ENCODE results near the gene SUSD5. TPM values are rescaled to one million over a fixed set of nuclear protein-coding genes. Genes with fewer than 3 reads are reported as not detected.
A peak's percentile ranks its signal among the peaks of the same experiment; 100 is the strongest.

Gene SUSD5
- total RNA-seq, 4 donors from 2014 or later, result 1.1 to 4.4 (median 1.9) TPM

DNA sequence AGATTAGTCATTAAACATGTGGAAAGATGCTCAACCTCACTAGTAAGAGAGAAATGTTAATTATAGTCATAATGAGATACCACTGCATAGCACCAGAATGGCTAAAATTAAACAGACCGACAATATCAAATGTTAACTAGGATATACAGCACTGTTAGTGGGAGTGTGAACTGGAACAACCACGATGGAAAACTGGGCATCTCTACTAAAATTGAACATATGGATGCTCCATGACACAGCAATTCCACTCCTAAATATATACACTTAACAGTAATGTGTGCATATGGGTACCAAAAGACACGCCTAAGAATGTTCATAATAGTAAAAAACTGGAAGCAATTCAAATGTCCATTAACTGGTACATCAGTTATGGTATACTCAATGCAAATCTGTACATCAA is 63.3 kb downstream of the SUSD5 start:
- 66 to 69% methylated on average over 3 of the region's 3 CpGs for WGBS, 2 donors
- H3K4me3 ChIP-seq (ENCODE audit: low read depth, poor library complexity, severe bottlenecking), result no peak overlapping the region
- TF ChIP-seq POLR2A (IDR thresholded peaks at IDR 0.05), result no peak
- TF ChIP-seq, protein P1, sequence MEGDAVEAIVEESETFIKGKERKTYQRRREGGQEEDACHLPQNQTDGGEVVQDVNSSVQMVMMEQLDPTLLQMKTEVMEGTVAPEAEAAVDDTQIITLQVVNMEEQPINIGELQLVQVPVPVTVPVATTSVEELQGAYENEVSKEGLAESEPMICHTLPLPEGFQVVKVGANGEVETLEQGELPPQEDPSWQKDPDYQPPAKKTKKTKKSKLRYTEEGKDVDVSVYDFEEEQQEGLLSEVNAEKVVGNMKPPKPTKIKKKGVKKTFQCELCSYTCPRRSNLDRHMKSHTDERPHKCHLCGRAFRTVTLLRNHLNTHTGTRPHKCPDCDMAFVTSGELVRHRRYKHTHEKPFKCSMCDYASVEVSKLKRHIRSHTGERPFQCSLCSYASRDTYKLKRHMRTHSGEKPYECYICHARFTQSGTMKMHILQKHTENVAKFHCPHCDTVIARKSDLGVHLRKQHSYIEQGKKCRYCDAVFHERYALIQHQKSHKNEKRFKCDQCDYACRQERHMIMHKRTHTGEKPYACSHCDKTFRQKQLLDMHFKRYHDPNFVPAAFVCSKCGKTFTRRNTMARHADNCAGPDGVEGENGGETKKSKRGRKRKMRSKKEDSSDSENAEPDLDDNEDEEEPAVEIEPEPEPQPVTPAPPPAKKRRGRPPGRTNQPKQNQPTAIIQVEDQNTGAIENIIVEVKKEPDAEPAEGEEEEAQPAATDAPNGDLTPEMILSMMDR (IDR thresholded peaks at IDR 0.05), result no peak
- intact Hi-C loops (cut with DNase I; ENCODE audit: low total_unique reads), result no loop called here
- no peak for DNase-seq (ENCODE audit: low spot score in 2 of 2)

DNA sequence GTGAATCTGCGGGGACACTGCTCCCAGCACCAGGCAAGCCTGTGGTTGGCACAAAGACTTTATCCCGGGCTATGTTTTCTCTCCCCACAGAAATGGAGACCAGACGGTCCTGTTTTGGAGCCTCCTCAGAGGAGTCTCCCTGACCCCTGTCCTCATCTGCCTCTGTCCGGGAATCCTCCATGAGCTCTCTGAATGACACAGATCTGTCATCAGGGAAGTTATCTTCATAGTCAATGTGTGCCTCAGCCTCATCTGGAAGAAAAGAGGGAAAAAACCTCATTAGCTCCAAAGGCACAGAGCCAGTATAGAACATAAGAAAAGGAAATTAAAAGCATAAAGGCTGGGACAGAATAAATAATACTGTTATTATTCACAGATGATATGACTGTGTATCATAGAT is 64.8 kb downstream of the SUSD5 start:
- DNase-seq (ENCODE audit: low spot score in 2 of 2), result no peak
- TF ChIP-seq, protein P1 (IDR thresholded peaks at IDR 0.05), result no peak
- TF ChIP-seq POLR2A (IDR thresholded peaks at IDR 0.05), result no peak
- intact Hi-C loops (cut with DNase I; ENCODE audit: low total_unique reads), result no loop called here
- 54 to 69% methylated on average over 4 of the region's 4 CpGs for WGBS, 2 donors
- H3K4me3 ChIP-seq (ENCODE audit: low read depth, poor library complexity, severe bottlenecking), result no peak overlapping the region

DNA sequence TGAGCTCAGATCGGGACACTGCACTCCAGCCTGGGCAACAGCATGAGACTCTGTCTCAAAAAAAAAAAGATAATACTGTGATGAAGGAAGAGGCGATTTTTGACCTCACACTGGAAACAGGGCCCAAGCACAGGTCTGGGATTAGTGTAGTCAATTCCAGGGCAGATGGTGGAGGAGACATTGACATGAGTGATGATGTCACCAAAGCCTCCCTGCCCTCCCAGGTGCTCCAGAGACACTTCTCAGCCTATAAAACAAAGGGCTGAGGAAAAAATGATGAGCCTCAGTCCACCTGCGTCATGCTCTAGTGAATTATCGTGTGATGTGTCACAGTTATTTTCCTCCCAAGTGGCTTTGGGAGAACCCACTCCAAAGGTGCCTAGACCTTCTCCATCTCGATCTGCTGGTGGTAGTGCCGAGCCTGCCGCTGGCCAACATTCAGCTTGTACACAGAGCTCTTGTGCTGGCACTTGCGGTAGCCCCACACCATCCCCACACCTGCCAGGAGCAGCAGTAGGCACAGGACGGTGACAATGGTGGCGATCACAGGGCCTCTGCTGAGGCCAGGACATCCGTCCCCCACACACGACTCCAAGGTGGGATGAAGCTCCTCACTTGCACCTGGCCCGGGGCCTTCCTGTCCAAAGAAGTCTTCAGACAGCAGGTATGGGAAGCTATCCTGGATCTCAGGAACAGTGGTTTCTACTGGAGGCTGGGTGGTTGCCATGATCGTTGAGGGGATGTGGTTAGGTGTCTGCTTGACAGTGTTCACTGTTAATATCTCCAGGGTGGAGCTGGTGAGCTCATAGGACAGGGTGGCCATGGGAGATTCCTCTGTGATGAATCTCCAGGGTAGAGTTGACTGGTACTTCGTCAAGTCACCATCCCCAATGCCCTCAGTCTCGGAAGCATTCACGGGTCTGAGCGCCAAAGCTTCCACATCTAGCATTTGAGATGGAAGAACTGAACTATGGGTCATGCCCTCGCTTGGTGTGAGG is 65.9 kb downstream of the SUSD5 start:
- WGBS, 2 donors, result 89 to 92% methylated on average over 16 to 19 of the region's 19 CpGs

DNA sequence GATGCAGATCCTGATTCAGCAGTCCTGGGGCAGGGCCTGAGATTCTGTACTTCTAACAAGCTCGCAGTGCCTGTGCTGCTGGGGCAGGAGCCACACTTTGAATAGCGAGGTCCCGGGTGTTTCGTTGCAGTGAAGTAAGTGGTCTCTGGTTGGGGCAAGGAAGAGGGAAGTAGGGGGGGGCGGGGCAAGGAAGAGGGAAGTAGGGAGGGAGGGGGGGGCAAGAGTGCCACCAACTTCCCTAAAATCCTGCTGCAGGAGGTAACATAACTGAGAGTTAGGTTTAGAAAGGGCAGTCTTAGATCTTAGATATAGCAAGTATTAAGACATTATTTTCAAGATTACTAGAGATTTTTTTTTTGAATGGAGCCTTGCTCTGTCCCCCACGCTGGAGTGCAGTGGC is 69.3 kb downstream of the SUSD5 start:
- intact Hi-C loops (cut with DNase I; ENCODE audit: low total_unique reads), result no loop called here
- DNase-seq (ENCODE audit: low spot score in 2 of 2), result peak in 1 of 2 donors; percentile 23
- TF ChIP-seq POLR2A (IDR thresholded peaks at IDR 0.05), result no peak
- TF ChIP-seq, protein P1 (IDR thresholded peaks at IDR 0.05), result no peak
- WGBS, 2 donors, result 66 to 85% methylated on average over 5 to 6 of the region's 6 CpGs
- no peak overlapping the region for H3K4me3 ChIP-seq (ENCODE audit: low read depth, poor library complexity, severe bottlenecking)

More for the DNA sequence above, 65.9 kb downstream of the SUSD5 start:
- intact Hi-C loops (cut with DNase I; ENCODE audit: low total_unique reads), result no loop called here
- peak in 1 of 2 donors; percentile 69 for DNase-seq (ENCODE audit: low spot score in 2 of 2)
- no peak overlapping the region for H3K4me3 ChIP-seq (ENCODE audit: low read depth, poor library complexity, severe bottlenecking)
- TF ChIP-seq POLR2A (IDR thresholded peaks at IDR 0.05), result no peak
- TF ChIP-seq, protein P1 (IDR thresholded peaks at IDR 0.05), result no peak

DNA sequence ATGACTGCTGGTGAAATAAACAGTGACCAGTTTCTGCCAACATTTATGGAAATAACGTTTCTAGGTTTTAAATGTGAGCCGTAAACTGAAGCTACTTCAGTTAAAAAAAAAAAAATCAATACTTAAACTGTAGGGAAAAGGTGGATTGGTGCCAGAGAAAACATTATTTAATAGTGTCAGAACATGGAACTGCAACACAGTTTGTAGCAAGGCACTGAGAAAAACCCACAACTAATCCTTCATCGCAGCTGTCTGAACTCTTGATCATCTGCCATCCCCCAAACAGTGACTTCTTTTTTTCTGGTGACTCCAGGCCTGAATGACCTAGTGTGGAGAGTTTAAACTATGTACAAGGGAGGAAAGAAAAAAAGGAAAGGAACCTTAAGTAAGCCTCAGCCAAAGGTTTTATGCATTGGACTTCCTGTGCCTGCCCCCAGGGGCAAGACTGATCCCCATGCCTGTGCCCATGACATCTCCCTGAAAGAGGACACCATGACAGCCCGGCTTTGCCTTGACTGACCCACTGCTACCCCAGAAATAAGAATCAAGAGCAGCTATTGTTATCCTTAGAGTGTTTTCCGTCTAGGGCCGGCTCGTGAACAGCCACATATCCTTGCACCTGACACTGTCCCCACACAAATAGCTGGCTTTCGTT is 71.7 kb downstream of the SUSD5 start:
- H3K4me3 ChIP-seq (ENCODE audit: low read depth, poor library complexity, severe bottlenecking), result no peak overlapping the region
- WGBS, 2 donors, result 47 to 53% methylated on average over 8 of the region's 8 CpGs
- intact Hi-C loops (cut with DNase I; ENCODE audit: low total_unique reads), result no loop called here
- DNase-seq (ENCODE audit: low spot score in 2 of 2), result peak in 1 of 2 donors; percentile 78
- TF ChIP-seq POLR2A (IDR thresholded peaks at IDR 0.05), result no peak
- TF ChIP-seq, protein P1 (IDR thresholded peaks at IDR 0.05), result no peak
